OCI-LY7 (cell line): ENCODE results near the gene GPR132. TPM values are rescaled to one million over a fixed set of nuclear protein-coding genes. Genes with fewer than 3 reads are reported as not detected.

Experiments used
- BruUV-seq: library from RNA; stranded (reverse); fragments of 400-500 nt; replicated peaks from 2 replicates; lab custom pipeline; 2021; lab: Mats Ljungman, UMichigan
- CTCF ChIA-PET: fragments of 300-600 bp; sonication (Branson Sonifier 250); formaldehyde crosslinking; loops from one replicate; lab custom pipeline; 2022; ENCODE audit warnings: antibody characterized with exemption; ENCODE audit not compliant: unreplicated experiment; lab: Charles Lee
- POLR2A ChIA-PET: fragments of 300-600 bp; sonication (Branson Sonifier 250); formaldehyde crosslinking; loops from one replicate; lab custom pipeline; 2022; ENCODE audit warnings: antibody characterized with exemption; lab: Charles Lee
- DNase-seq: peaks from one replicate; pipeline ENCODE4 v3.0.0-alpha.2; 2015; ENCODE audit warnings: low spot score
- H2AFZ ChIP-seq: fragments of 200-600 bp; sonication (generic), shearing (Covaris generic); 2 replicates; pipeline ENCODE4 v1.6.1; 2014; ENCODE audit warnings: mild to moderate bottlenecking, antibody characterized with exemption, low read length, moderate library complexity
- H3K27ac ChIP-seq: fragments of 200-600 bp; sonication (generic); 2 replicates; pipeline ENCODE4 v1.5.1; 2014; ENCODE audit warnings: mixed run types, low read depth, mild to moderate bottlenecking, moderate library complexity, low read length, inconsistent platforms; ENCODE audit not compliant: poor library complexity, severe bottlenecking
- H3K36me3 ChIP-seq: fragments of 200-600 bp; sonication (generic); 2 replicates; pipeline ENCODE4 v1.6.1; 2014; ENCODE audit warnings: mild to moderate bottlenecking, antibody characterized with exemption, low read length, moderate library complexity, mixed read lengths; ENCODE audit not compliant: insufficient read depth
- H3K4me1 ChIP-seq: fragments of 200-600 bp; sonication (generic); 2 replicates; pipeline ENCODE4 v1.5.1; 2014; ENCODE audit warnings: mild to moderate bottlenecking, low read length; ENCODE audit not compliant: insufficient read depth, poor library complexity, severe bottlenecking
- H3K4me2 ChIP-seq: fragments of 200-600 bp; sonication (generic); 2 replicates; pipeline ENCODE4 v1.6.1; 2014; ENCODE audit warnings: mild to moderate bottlenecking, low read length
- H3K4me3 ChIP-seq: fragments of 200-600 bp; sonication (generic); 2 replicates; pipeline ENCODE4 v1.5.1; 2014; ENCODE audit warnings: mild to moderate bottlenecking, low read depth, low read length; ENCODE audit not compliant: poor library complexity, severe bottlenecking
- H3K79me2 ChIP-seq: fragments of 200-600 bp; sonication (generic); 2 replicates; pipeline ENCODE4 v1.6.1; 2016; ENCODE audit warnings: low read depth, mild to moderate bottlenecking, low read length, moderate library complexity, mixed read lengths; ENCODE audit not compliant: insufficient read depth
- H3K9me2 ChIP-seq: fragments of 200-600 bp; sonication (generic); 2 replicates; pipeline ENCODE4 v1.6.1; 2016; ENCODE audit warnings: mild to moderate bottlenecking, low read length, mixed read lengths; ENCODE audit not compliant: insufficient read depth
- H3K9me3 ChIP-seq: fragments of 200-600 bp; sonication (generic); 2 replicates; pipeline ENCODE4 v1.6.1; 2014; ENCODE audit warnings: mild to moderate bottlenecking, mixed run types, low read length, mixed read lengths
- H4K20me1 ChIP-seq: fragments of 200-600 bp; sonication (generic); 2 replicates; pipeline ENCODE4 v1.6.1; 2014; ENCODE audit warnings: mild to moderate bottlenecking, antibody characterized with exemption, low read length, moderate library complexity, mixed read lengths; ENCODE audit not compliant: insufficient read depth
- CTCF ChIP-seq: fragments of 200-600 bp; sonication (generic); conservative IDR thresholded peaks from 2 replicates; pipeline ENCODE4 v1.5.1; 2014; ENCODE audit warnings: mild to moderate bottlenecking, antibody characterized with exemption, low read length, moderate library complexity, mixed read lengths
- EZH2phosphoT487 ChIP-seq: fragments of 200-600 bp; sonication (generic); IDR thresholded peaks from 2 replicates; pipeline ENCODE4 v1.6.1; 2018; ENCODE audit warnings: low read depth, borderline replicate concordance, mild to moderate bottlenecking, mixed run types, antibody characterized with exemption, low read length, moderate library complexity, mixed read lengths
- intact Hi-C: fragments of 100-400 bp; cut with micrococcal nuclease; formaldehyde crosslinking; loops from one replicate; pipeline ENCODE4 v1.10.0; 2022; ENCODE audit not compliant: unreplicated experiment
- total RNA-seq, 2 experiments: library from RNA; depleted of rRNA in 1 of 2; stranded (reverse); fragments of >200 nt in 1 of 2; shearing (Covaris generic) in 1 of 2; gene quantifications; 2 replicates each; pipeline ENCODE4 v1.2.3, GENCODE V29; 2014 to 2022

GPR132 gene
- total RNA-seq, 2 experiments from 2014 or later = 1.0 to 3.0 TPM

GRCh38 chr14:105059035-105059924, 6.0 kb downstream of the GPR132 start:
- Histone ChIP-seq H3K4me2 (no peak overlapping the region), H4K20me1 (no peaks in the 10 kb centered on the region), H3K9me2 (no peaks in the 10 kb centered on the region), H3K36me3 (no peaks in the 10 kb centered on the region), H2AFZ (no peak overlapping the region), H3K79me2 (no peaks in the 10 kb centered on the region), H3K27ac (no peak overlapping the region), H3K4me3 (no peak overlapping the region), H3K9me3 (no peaks in the 10 kb centered on the region), H3K4me1 (peaks cover 26% of the 10 kb centered on the region)
- CTCF ChIA-PET = no interaction called here
- BruUV-seq = no TSS peak
- no peak for DNase-seq
- POLR2A ChIA-PET = no interaction called here
- intact Hi-C loops = no loop called here
- TF ChIP-seq CTCF (0 out of 2 replicates have a peak, but pooled peaks have one; percentile 28), EZH2phosphoT487 (no peak)

GRCh38 chr14:105058521-105059034, 6.7 kb downstream of the GPR132 start:
- BruUV-seq = no TSS peak
- DNase-seq = no peak
- Histone ChIP-seq H4K20me1 (no peaks in the 10 kb centered on the region), H3K9me3 (no peaks in the 10 kb centered on the region), H3K27ac (no peak overlapping the region), H3K4me3 (no peak overlapping the region), H2AFZ (no peak overlapping the region), H3K36me3 (no peaks in the 10 kb centered on the region), H3K79me2 (no peaks in the 10 kb centered on the region), H3K9me2 (no peaks in the 10 kb centered on the region), H3K4me2 (no peak overlapping the region), H3K4me1 (peaks cover 26% of the 10 kb centered on the region)
- TF ChIP-seq EZH2phosphoT487 (no peak), CTCF (no peak)
- CTCF ChIA-PET = interaction anchor here (1.3 kb wide), 1 partner anchor 9 kb away, joined by 3 read pairs; no protein-coding TSS in a partner anchor
- intact Hi-C loops = no loop called here
- POLR2A ChIA-PET = no interaction called here
